HG02678 (cell line): ENCODE measurements around the gene COQ2.
"Not testable (repeated sequence)": the region's sequence is repeated elsewhere in the genome, so short reads cannot be mapped to it uniquely, and the experiment has no call there.

Source experiments
- ATAC-seq: cut with Tn5 transposase; IDR thresholded peaks from one replicate; pipeline ENCODE4 v1.9.1; 2021; ENCODE audit warnings: mild to moderate bottlenecking, moderate library complexity; ENCODE audit not compliant: unreplicated experiment

COQ2 gene, protein sequence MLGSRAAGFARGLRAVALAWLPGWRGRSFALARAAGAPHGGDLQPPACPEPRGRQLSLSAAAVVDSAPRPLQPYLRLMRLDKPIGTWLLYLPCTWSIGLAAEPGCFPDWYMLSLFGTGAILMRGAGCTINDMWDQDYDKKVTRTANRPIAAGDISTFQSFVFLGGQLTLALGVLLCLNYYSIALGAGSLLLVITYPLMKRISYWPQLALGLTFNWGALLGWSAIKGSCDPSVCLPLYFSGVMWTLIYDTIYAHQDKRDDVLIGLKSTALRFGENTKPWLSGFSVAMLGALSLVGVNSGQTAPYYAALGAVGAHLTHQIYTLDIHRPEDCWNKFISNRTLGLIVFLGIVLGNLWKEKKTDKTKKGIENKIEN

DNA sequence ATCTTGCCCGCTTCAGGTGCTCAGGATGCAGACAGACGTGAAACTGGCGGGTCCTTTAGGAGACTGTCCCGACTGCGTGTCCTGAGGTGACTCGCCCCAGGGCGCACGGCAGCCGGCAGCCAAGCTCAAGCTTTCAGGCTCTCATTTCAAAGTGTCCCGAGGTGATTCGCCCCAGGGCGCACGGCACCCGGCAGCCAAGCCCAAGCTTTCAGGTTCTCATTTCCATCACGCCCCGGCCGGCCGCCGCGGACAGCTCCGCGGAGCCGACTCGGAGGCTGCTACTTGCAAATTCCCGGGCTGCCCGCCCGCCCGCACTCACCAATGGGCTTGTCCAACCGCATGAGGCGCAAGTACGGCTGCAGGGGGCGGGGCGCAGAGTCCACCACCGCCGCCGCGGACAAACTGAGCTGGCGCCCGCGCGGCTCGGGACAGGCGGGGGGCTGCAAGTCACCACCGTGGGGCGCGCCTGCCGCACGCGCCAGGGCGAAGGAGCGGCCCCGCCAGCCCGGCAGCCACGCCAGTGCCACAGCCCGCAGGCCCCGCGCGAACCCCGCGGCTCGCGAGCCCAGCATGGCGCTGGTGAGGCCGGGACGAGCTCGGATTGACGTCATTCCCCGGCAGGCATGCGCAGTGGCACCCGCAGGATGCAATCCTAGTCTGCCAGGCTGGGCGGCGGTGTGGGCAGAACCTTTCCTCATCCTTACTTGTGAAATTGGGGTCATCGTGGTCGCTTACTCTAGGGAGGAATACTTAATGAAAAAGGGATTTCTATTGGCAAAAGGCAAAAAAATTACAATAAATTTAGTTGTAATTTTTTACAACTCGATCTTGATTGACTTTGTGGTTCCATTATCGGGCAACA lies at the start of gene COQ2:
Gene COQ2, minus strand, starts transcription at position 606 of the 862 bp plus-strand sequence. Its CDS starts 34 bp downstream, at position 572.
- peak; percentile 90 for ATAC-seq

DNA sequence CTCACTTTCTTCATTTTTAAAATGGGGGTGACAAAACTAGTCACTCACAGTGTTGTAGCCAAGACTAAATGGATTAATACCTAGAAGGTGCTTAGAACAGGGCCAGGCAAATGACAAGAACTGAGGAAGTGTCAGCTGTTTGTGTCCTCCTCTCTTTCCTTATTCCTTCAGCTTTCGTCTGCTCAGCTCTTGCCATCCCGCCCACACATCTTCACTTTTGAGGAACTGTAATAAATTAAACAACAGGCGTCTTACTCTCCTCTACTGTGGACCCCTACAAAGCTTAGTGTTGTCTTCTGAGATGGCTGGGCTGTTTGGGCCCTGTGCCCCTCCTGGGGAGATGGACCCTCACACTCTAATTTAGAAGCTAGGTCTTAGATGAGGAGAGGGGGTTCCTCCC lies 47.4 kb upstream of the COQ2 start:
- ATAC-seq, result no peak

DNA sequence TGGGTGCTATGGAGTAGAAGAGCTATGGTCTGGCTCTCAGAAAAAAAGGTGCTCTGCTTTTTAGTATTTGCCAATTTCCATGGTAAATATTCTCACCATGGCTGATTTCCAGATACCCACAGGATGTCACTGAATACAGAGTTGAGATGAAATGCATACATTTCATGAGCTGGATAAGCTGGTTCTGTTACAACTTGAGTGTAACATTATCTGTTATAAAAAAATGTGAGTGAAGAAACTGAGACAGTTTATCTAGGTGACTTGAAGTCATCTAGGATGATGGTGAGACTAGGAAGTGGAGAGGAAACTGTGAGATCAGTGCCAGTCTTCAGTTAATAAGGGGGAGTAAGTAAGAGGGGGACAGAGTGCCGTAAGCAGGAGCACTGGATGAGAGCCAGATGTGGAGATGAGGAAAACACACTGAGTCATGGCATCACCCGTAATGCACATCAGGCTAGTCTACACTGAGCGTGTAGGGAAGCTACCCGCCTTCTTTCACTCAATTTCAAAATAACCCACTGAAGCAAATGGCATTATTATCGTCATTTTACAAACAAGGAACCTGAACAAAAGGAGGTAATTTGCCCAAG lies 45.0 kb upstream of the COQ2 start:
- ATAC-seq, result no peak

DNA sequence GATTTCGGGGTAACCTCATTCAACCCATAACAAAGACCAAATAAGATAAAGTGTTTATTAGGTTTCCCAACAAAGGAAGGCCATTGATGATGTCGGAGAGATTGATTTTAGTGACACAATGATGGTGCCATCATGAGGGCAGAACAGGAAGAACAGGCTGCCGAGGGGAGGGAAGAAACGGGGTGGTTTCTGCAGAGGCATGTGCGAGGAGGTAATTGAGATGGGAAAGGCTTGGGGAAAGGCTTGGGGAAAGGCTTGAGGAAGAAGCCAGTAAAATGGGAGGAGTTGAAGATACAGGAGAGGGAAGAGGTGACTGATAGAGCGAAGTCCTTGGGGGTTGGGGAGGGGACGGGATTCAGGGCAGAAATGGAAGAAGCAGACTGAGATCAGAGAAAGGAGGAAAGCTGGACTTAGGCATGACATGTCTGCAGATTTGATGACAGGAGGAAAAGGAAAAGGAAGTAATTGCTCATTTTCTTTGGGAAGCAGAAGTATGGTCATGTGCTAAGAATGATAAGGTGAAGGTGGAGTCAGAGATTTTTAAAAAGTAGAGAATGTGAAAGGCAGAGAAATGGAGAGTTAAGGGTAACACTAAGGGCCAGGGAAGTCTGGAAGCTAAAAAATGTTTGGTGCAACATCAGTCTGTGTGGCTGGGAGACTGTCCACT lies 44.1 kb upstream of the COQ2 start:
- ATAC-seq, result no peak

DNA sequence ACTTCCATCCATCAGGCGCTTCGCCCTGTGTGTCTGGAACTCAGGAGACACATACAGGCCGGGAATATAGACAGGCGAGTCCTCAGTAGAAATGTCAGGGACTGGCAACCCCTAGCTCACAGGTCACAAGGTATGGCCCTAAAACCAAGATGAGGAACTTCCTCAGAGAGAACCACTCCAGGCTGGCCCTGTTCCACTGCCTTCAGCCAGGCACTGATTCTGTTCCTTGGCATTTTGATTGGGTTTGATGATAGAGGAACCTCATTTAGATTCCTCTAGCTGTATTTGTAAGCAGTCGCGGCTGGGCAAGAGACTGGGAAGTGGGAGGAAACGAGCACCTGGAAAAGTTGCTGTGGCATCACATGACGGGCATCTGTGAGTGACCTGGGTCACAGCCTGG lies 41.9 kb upstream of the COQ2 start:
- no peak for ATAC-seq

DNA sequence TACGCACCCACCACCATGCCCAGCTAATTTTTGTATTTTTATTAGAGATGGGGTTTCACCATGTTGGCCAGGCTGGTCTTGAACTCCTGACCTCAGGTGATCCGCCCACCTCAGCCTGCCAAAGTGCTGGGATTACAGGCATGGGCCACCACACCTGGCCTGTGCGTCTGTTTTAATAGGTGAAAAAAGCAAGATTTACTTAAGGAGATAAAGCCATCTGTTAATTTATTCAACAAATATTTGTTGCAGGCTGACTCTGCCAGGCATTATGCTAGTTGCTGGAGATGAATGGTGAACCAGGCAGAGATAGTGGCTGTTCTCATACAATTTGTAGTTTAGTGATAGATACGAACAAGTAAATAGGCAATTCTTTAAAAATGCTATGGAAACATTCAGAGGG lies 40.7 kb upstream of the COQ2 start:
- not testable (repeated sequence) for ATAC-seq

DNA sequence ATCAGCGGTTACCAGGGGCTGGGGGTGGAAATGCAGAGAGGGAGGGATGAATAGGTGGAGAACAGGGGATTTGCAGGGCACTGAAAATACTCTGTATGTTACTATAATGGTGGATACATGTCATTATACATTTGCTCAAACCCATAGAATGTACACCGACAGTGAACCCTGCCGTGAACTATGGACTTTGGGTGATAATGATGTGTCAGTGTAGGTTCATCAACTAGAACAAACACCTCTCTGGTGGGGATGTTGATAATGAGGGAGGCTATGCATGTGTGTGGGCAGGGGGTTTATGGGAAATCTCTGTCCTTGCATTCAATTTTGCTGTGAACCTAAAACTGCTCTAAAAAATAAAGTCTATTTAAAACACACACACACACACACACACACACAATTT lies 38.5 kb upstream of the COQ2 start:
- ATAC-seq, result no peak

DNA sequence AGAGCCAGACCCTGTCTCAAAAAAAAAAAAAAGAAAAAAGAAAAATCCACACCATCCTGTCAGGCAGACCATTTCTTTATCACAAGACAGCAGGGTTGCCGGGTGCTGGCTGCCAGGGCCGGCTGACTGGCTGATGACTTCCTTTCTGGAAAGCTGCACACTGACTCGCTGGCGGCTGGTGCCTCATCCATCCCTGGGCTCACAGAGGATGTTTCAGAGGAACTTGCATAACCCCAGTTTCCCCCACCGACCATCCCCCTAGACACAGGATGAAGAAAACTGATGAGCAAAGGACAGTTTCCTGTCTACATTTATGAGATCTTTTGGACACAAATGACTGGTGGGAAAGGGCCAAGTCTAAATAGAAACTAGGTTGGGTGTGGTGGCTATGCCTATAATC lies 36.0 kb upstream of the COQ2 start:
- no peak for ATAC-seq

DNA sequence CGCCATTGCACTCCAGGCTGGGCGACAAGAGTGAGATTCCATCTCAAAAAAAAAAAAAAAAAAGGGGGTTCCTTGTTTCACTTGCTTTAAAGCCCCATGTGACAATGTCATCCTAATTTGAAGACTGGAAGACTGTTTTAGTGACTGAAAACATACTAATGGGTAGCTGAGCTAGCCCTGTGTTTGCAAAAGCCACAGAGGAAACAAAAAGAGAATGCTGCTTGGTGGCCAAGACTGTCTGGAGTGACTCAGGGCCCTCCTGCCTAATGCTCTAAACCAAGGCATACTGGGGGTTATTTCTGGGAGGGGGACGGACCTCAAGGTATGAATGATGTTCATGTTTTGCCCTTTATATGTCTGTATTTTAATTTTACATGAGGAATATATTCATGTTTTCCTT lies 34.1 kb upstream of the COQ2 start:
- ATAC-seq, result no peak

DNA sequence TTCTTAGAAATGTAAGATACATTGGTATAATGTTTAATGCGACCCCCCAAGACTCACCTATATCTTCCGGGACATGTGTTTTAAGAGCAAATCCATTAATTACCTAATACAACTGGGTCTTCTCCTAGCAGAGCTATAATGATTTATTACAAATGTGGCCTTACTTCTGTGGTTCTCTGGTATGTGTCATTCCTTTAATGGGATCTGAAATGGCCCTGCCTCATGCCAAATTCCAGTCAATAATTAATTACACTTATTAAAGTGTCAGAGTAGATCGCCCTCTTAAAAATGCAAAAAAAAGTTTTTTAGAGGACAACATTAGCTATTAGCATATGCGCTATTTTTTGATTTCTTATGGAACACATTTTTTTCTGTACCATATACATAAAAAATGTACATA lies 33.1 kb upstream of the COQ2 start:
- no peak for ATAC-seq

DNA sequence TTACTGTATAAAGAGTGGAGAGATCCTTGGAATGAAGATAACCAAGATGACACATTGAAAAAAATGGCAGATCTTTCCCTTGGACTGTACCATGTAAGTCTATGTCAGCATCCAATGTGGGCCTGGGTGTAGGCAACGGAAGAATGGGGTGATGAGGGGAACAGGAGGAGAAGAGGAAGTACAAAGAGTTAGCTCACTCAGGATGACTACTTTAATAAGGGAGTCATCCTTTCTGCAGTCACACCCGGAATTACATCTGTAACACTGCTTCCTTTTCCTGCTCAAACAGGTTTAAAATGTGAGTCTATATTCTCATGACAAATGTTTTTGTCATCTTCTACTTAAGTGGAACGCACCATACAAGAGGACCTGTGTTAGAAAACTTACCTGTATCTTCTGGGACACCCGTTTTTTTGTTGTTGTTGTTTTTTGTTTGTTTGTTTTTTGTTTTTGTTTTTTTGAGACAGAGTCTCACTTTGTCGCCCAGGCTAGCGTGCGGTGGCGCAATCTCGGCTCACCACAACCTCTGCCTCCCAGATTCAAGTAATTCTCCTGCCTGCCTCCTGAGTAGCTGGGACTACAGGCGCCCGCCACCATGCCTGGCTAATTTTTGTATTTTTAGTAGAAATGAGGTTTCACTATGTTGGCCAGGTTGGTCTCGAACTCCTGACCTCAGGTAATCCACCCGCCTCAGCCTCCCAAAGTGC lies 32.0 kb upstream of the COQ2 start:
- ATAC-seq, result no peak

DNA sequence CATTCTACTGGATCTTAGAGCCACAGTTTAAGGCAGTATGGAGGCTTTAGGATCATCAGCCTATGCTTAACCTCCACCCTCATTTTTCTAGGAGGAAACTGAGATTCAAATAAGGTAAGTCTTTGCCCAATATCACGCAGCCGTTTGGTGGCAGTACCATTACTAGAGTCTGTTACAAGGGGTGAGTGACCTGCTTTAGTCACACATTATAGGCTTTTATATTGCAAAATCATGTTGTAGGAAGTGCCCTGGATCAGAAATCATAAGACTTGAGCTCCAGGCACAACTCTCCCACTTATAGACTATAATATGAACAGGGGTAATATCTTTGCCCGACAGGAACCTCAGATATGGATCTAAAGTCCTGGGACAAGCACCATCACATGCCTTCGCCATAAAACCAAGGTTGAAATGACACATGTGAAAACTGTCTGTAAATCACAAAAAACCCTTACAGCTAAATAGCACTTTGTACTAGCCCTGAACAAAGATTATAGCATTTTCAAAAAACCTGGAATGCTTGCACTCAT lies 30.8 kb upstream of the COQ2 start:
- no peak for ATAC-seq

DNA sequence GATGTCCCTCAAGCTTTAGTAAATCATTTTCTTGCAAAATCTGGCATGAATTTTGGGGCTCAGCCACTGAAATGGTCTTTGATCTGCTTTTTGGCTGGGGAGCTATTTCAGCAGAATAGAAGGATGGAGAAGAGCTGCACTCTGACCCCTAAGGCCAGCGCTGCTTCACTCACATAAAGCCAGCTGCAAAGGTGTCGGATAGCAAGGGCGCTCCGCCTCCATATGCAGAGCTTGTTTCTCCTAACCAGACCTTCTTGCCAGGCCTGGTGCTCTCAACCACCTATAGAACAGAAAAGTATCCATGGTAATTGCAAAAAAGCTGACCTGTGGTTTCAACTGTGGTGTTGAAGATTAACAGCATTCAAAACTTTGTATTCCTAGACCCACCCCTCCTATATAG lies 24.1 kb upstream of the COQ2 start:
- ATAC-seq, result no peak

DNA sequence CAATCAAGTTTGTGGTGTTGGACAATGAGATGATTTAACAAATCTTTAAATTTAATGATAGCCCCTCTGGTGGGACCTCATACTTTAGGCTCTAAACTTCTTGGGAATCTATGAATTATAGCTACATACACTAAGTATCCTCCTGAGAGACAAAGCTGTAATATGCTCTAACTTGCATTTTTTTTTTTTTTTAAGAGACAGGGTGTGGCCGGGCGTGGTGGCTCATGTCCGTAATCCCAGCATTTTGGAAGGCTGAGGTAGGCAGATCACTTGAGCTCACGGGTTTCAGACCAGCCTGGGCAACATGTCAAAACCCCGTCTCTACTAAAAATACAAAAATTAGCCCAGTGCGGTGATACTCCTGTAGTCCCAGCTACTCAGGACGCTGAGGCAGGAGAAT lies 23.3 kb upstream of the COQ2 start:
- no peak for ATAC-seq

DNA sequence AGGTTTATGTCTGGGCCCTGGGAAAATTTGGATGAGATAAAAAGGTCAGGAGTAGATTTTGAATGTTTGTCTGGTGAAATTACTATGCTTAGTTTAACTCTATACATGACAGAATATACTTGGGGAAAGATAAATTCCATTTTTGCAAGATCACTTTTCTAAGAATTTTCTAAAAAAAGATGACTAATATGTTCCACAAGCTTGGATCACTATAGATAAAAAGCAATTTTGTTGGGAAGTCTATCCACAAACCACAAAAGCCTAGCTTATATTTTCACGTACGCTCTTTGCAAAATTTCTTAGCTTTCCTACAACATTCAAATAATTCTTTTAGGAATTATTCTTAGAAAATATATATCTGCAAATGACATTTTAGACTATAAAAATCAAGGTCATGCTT lies 20.6 kb upstream of the COQ2 start:
- no peak for ATAC-seq

DNA sequence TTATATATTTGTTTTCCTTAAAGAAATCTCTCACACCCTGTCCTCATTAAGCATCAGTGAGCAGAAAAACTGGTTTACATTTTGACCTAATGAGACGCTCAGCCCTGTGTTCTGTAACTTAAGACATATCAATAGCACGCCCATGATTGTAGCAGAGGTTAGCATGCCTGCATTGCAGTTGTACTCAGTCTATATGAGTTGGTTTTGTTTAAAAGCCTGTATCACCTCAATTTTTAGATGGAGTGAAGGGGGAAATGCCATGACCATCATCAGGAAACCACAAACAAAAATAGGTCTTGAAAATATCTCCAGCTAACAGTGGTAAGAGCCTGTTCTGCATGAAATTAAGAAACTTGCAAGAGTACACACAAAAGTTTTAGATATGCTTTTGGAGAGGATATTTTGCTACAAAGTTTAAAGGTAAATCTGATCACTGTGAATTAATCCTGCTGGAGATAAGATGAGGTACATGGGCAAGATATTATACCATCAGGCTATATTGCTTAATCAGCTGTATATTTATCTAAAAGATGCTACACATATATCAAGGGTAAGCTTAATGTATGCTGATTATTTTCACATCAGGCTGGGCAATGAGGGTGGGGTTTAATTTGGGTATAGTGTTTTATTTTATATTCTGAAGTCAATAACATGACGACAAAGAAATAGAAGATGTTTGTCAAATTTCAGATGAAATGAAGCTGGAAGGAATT lies 13.1 kb upstream of the COQ2 start:
- no peak for ATAC-seq

DNA sequence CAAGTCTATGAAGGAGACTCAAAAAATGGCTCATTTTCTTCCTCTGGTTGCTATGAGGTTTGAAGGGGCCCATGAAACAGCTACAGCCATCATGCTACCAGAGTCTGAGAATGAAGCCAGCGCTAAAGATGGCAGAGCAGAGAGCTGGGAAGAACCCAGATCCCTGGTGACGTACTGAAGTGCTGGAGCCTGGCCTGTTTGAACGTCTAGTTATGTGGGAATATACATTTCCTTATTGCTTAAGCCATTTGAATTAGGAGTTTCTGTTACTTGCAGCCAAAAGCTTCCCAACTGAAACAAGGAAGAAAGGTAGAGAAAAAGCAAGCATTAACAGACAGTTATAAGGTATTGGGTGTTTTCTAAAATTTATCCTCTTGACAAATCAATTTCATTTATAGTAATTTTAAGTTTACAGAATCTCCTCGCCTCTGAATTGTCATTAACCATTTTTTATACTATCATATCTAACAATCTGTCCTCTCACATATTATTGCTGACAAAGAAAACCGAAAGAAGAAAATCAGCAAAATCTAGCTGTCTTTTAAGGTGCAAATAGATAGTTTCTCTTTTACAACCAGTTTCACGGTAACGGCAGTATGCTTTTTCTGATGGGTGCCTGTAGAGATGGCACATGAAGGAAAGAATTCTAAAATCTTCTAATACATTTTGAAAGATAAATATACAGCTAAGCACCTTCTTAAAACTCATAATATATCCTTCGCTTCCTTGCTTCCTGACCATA lies 8.9 kb upstream of the COQ2 start:
- no peak for ATAC-seq

DNA sequence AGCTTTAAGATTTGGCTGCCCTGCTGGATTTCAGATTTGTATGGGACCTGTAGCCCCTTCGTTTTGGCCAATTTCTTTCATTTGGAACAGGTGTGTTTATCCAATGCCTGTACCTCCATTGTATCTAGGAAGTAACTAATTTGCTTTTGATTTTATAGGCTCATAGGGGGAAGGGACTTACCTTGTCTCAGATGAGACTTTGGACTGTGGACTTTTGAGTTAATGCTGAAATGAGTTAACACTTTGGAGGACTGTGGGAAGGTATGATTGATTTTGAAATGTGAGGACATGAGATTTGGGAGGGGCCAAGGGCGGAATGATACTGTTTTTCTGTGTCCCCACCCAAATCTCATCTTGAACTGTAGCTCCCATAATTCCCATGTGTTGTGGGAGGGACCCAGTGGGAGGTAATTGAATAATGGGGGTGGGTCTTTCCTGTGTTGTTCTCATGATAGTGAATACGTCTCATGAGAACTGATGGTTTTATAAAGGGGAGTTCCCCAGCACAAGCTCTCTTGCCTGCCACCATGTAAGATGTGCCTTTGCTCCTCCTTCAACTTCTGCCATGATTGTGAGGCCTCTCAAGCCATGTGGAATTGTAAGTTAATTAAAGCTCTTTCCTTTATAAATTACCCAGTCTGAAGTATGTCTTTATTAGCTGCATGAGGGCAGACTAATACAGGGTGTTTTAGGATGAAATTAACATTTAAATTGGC lies 5.6 kb upstream of the COQ2 start:
- not testable (repeated sequence) for ATAC-seq
